Lower leg skin (tissue), 3 donors: ENCODE measurements around the gene HSD17B4.
"Not testable (repeated sequence)": the region's sequence is repeated elsewhere in the genome, so short reads cannot be mapped to it uniquely, and the experiment has no call there.

Experiments
- POLR2A ChIP-seq, 2 donors: fragments of 450-650 bp; IDR thresholded peaks; one replicate each; pipeline ENCODE4 v1.6.1; 2016 to 2017; ENCODE audit warnings: antibody characterized with exemption in 2 of 2, mild to moderate bottlenecking in 1 of 2, moderate library complexity in 1 of 2
- TF ChIP-seq, protein P1 (sequence below), 3 donors: fragments of 450-650 bp; IDR thresholded peaks; one replicate each; pipeline ENCODE4 v1.5.1; 2016; ENCODE audit warnings: antibody characterized with exemption in 3 of 3, mild to moderate bottlenecking in 3 of 3, moderate library complexity in 2 of 3

DNA sequence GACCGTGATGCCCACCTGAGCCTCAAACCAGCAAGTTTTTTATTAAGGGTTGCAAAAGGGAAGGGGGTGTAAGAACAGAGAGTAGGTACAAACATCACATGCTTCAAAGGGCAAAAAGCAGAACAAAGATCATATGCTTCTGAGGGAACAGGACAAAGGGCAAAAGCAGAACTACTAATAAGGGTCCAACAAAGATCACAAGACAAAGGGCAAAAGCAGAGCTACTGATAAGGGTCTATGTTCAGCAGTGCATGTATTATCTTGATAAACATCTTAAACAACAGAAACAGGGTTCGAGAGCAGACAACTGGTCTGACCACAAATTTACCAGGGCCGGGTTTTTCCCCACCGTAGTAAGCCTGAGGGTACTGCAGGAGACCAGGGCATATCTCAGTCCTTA is 1.7 kb upstream of the HSD17B4 start:
- TF ChIP-seq, protein P1, sequence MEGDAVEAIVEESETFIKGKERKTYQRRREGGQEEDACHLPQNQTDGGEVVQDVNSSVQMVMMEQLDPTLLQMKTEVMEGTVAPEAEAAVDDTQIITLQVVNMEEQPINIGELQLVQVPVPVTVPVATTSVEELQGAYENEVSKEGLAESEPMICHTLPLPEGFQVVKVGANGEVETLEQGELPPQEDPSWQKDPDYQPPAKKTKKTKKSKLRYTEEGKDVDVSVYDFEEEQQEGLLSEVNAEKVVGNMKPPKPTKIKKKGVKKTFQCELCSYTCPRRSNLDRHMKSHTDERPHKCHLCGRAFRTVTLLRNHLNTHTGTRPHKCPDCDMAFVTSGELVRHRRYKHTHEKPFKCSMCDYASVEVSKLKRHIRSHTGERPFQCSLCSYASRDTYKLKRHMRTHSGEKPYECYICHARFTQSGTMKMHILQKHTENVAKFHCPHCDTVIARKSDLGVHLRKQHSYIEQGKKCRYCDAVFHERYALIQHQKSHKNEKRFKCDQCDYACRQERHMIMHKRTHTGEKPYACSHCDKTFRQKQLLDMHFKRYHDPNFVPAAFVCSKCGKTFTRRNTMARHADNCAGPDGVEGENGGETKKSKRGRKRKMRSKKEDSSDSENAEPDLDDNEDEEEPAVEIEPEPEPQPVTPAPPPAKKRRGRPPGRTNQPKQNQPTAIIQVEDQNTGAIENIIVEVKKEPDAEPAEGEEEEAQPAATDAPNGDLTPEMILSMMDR (IDR thresholded peaks at IDR 0.05) = not testable (repeated sequence)
- not testable (repeated sequence) for TF ChIP-seq POLR2A (IDR thresholded peaks at IDR 0.05)
